PC-3 (cell line): ENCODE data around the gene MAPK12. TPM values are rescaled to one million over a fixed set of nuclear protein-coding genes. Genes with fewer than 3 reads are reported as not detected.

Experiments used
- ATAC-seq: fragments of 200-7000 bp; cut with Tn5 transposase; 2 replicates; pipeline ENCODE4 v1.9.1; 2020; ENCODE audit warnings: mild to moderate bottlenecking, moderate library complexity
- BruUV-seq: library from RNA; stranded (reverse); fragments of 400-500 nt; replicated peaks from 2 replicates; lab custom pipeline; 2021; lab: Mats Ljungman, UMichigan
- CTCF ChIA-PET: fragments of 300-600 bp; sonication (Branson Sonifier 250); formaldehyde crosslinking; loops from one replicate; lab custom pipeline; 2022; ENCODE audit warnings: antibody characterized with exemption; lab: Charles Lee
- POLR2A ChIA-PET: fragments of 300-600 bp; sonication (Branson Sonifier 250); formaldehyde crosslinking; loops from one replicate; lab custom pipeline; 2022; ENCODE audit warnings: antibody characterized with exemption; ENCODE audit not compliant: unreplicated experiment; lab: Charles Lee
- DNase-seq: peaks from one replicate; pipeline ENCODE4 v3.0.0-alpha.2; 2015
- H2AFZ ChIP-seq: fragments of 300-600 bp; sonication (generic); 2 replicates; pipeline ENCODE4 v1.6.0; 2016; ENCODE audit warnings: antibody characterized with exemption, low read length
- H3F3A ChIP-seq: fragments of 300-600 bp; sonication (generic); one replicate; pipeline ENCODE4 v1.6.0; 2017; ENCODE audit warnings: antibody characterized with exemption, low read length, control low read depth, mild to moderate bottlenecking; ENCODE audit not compliant: unreplicated experiment
- H3K27ac ChIP-seq: fragments of 300-600 bp; sonication (generic); 2 replicates; pipeline ENCODE4 v1.5.1; 2016; ENCODE audit warnings: mild to moderate bottlenecking, low read length
- H3K27me3 ChIP-seq: fragments of 300-600 bp; sonication (generic); 2 replicates; pipeline ENCODE4 v1.6.1; 2016; ENCODE audit warnings: low read length, mixed read lengths
- H3K36me3 ChIP-seq: fragments of 300-600 bp; sonication (generic); 2 replicates; pipeline ENCODE4 v1.6.1; 2016; ENCODE audit warnings: low read depth, mixed run types, low read length, mixed read lengths
- H3K4me1 ChIP-seq: fragments of 300-600 bp; sonication (generic); 2 replicates; pipeline ENCODE4 v1.5.1; 2016; ENCODE audit warnings: low read length; ENCODE audit not compliant: insufficient read depth
- H3K4me2 ChIP-seq: fragments of 300-600 bp; sonication (generic); 2 replicates; pipeline ENCODE4 v1.6.0; 2016; ENCODE audit warnings: low read length
- H3K4me3 ChIP-seq: fragments of 300-600 bp; sonication (generic); 2 replicates; pipeline ENCODE4 v1.5.1; 2016; ENCODE audit warnings: mild to moderate bottlenecking, low read length, mixed read lengths
- H3K79me2 ChIP-seq: fragments of 300-600 bp; sonication (generic); 2 replicates; pipeline ENCODE4 v1.6.1; 2017; ENCODE audit warnings: low read length, mixed read lengths
- H3K9ac ChIP-seq: fragments of 300-600 bp; sonication (generic); 2 replicates; pipeline ENCODE4 v1.6.0; 2016; ENCODE audit warnings: mild to moderate bottlenecking, low read length
- H3K9me2 ChIP-seq: fragments of 300-600 bp; sonication (generic); replicated peaks from 2 replicates; pipeline ENCODE4 v1.6.1; 2016; ENCODE audit warnings: mixed run types, low read length, mixed read lengths
- H3K9me3 ChIP-seq: fragments of 300-600 bp; sonication (generic); 2 replicates; pipeline ENCODE4 v1.6.1; 2016; ENCODE audit warnings: low read length, mixed read lengths
- H4K20me1 ChIP-seq: fragments of 300-600 bp; sonication (generic); 2 replicates; pipeline ENCODE4 v1.6.1; 2016; ENCODE audit warnings: low read length, mixed read lengths
- EZH2 ChIP-seq: fragments of 300-600 bp; sonication (generic); IDR thresholded peaks from one replicate; pipeline ENCODE4 v1.6.1; 2017; ENCODE audit warnings: antibody characterized with exemption, mild to moderate bottlenecking, low read length; ENCODE audit not compliant: unreplicated experiment
- EZH2phosphoT487 ChIP-seq: fragments of 300-600 bp; sonication (generic); IDR thresholded peaks from 2 replicates; pipeline ENCODE4 v1.6.1; 2018; ENCODE audit warnings: mild to moderate bottlenecking, antibody characterized with exemption, low read length, borderline replicate concordance
- intact Hi-C: fragments of 100-400 bp; cut with micrococcal nuclease; formaldehyde crosslinking; loops from 2 replicates; pipeline ENCODE4 v1.9.0; 2023
- total RNA-seq: library from RNA; depleted of rRNA; stranded (reverse); fragments of >200 nt; gene quantifications from 2 replicates; pipeline ENCODE4 v1.2.3, GENCODE V29; 2014
- TF ChIP-seq, protein P1 (sequence below): fragments of 300-600 bp; sonication (generic); conservative IDR thresholded peaks from 2 replicates; pipeline ENCODE4 v1.5.1; 2017; ENCODE audit warnings: antibody characterized with exemption, low read depth, mild to moderate bottlenecking, low read length

The MAPK12 gene
- total RNA-seq, 1 experiment from 2014 or later, result 22.4 TPM

DNA sequence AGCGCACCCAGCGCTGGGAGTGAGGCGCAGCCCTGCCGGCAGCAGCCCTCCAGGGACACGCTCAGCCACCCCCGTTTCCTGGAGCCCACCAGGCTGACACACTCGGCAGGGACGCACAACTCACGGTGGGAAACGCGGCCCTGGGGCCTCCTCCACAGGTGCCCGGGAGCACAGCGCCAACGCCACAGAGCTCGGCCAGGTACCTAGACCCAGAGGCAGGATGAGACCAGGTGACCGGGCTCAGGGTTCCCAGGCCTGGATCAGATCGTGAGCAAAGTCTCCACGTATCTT is 34.7 kb downstream of the MAPK12 start:
- Histone ChIP-seq H3K27me3 (no peaks in the 10 kb centered on the region), H3K27ac (no peak overlapping the region), H2AFZ (no peak overlapping the region), H3K4me1 (no peaks in the 10 kb centered on the region), H4K20me1 (no peaks in the 10 kb centered on the region), H3K4me2 (no peak overlapping the region), H3K9me3 (no peaks in the 10 kb centered on the region), H3K4me3 (no peak overlapping the region), H3K9ac (no peak overlapping the region), H3F3A (no peaks in the 10 kb centered on the region), H3K36me3 (no peaks in the 10 kb centered on the region; the same call in 1 of the 2 replicates), H3K79me2 (no peaks in the 10 kb centered on the region), H3K9me2 (no peaks in the 10 kb centered on the region)
- intact Hi-C loops, result no loop called here
- TF ChIP-seq EZH2phosphoT487 (no peak), EZH2 (no peak)
- TF ChIP-seq, protein P1, sequence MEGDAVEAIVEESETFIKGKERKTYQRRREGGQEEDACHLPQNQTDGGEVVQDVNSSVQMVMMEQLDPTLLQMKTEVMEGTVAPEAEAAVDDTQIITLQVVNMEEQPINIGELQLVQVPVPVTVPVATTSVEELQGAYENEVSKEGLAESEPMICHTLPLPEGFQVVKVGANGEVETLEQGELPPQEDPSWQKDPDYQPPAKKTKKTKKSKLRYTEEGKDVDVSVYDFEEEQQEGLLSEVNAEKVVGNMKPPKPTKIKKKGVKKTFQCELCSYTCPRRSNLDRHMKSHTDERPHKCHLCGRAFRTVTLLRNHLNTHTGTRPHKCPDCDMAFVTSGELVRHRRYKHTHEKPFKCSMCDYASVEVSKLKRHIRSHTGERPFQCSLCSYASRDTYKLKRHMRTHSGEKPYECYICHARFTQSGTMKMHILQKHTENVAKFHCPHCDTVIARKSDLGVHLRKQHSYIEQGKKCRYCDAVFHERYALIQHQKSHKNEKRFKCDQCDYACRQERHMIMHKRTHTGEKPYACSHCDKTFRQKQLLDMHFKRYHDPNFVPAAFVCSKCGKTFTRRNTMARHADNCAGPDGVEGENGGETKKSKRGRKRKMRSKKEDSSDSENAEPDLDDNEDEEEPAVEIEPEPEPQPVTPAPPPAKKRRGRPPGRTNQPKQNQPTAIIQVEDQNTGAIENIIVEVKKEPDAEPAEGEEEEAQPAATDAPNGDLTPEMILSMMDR, result no peak
- DNase-seq (no peak), ATAC-seq (no peak)
- BruUV-seq, result no TSS peak
- POLR2A ChIA-PET, result no interaction called here
- CTCF ChIA-PET, result no interaction called here

DNA sequence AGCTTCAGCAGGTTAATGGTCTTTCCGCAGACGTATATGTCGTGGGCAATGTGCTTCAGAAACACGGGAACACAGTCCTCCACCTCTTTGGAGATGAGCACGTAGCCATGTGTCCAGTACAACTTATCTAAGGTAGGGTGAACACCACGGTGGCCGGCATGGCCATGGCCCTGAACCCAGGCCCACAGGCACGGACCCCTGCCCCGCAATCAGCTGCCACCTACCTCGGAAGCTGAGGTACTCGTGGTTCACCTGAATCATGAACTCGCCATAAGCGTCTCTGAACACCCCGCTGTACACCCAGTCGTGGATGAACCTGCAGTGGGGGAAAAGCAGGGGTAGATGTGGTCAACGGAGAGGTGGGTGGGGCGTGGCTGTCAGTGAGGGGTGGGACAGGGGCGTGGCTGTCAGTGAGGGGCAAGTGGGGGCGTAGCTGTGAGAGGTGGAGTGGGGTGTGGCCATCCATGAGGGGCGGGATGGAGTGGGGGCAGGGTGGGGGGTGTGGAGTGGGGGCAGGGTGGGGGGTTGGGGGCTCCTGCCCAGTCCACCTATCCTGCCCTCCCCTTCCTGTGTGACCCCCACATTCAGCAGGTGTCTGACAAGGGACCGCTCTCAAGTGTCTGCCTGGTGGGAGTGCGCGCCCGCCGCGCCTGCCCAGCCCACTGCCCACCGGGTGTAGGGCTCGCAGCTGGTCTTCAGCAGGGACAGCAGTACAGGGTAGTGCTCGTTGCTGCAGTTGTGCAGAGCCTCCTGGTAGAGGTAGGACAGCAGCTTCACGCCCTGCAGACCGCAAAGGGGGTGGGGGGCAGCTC is 35.2 kb downstream of the MAPK12 start:
- Histone ChIP-seq H3K9ac (no peak overlapping the region), H3K9me2 (no peaks in the 10 kb centered on the region), H2AFZ (no peak overlapping the region), H3K79me2 (no peaks in the 10 kb centered on the region), H3K9me3 (no peaks in the 10 kb centered on the region), H3F3A (no peaks in the 10 kb centered on the region), H3K27ac (no peak overlapping the region), H3K4me2 (no peak overlapping the region), H3K36me3 (no peaks in the 10 kb centered on the region; the same call in 1 of the 2 replicates), H3K4me3 (no peak overlapping the region), H3K27me3 (no peaks in the 10 kb centered on the region), H4K20me1 (no peaks in the 10 kb centered on the region), H3K4me1 (no peaks in the 10 kb centered on the region)
- no peak for DNase-seq
- no peak for ATAC-seq
- POLR2A ChIA-PET, result no interaction called here
- no TSS peak for BruUV-seq
- TF ChIP-seq EZH2 (no peak), EZH2phosphoT487 (no peak)
- TF ChIP-seq, protein P1, result no peak
- CTCF ChIA-PET, result no interaction called here
- intact Hi-C loops, result no loop called here

DNA sequence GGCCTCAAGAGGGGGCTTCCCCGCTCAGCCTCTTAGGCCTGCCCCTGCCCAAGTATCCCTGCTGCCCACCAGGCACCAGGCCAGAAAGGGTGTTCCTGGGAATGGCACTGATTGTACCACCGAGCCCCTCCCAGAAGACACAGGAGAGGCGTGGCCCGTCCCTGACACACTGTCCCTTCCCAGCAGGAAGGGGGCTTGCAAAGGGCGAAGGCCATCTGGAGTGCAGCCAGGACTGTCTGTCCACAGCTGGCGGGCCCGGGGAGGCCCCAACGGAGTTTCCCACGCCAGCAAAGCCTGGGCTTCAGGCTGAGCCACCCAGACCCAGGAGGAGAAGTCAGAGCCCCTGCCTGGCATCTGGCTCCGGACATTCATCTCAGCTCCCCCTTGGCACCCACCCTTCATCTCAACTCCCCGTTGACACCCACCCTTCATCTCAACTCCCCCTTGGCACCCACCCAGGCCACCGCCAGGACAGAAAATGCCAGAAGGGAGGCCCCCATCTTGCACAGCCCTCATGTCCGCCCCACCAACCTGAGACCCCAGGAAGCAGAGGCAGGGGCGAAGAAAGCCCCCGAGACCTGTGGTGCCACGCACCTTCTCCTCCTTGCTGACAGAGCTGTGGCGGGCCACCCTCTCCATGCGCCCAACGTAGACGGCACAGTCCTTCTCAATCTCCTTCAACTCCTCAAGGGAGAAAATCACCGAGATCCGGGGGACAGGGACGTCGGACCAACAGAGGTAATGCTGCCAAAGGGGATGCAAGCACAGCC is 36.1 kb downstream of the MAPK12 start:
- Histone ChIP-seq H3K27ac (no peak overlapping the region), H3K9me2 (no peaks in the 10 kb centered on the region), H3K36me3 (peaks cover 3% of the 10 kb centered on the region; the same call in 1 of the 2 replicates), H3F3A (no peaks in the 10 kb centered on the region), H4K20me1 (no peaks in the 10 kb centered on the region), H3K27me3 (no peaks in the 10 kb centered on the region), H3K4me1 (no peaks in the 10 kb centered on the region), H2AFZ (no peak overlapping the region), H3K9ac (no peak overlapping the region), H3K9me3 (no peaks in the 10 kb centered on the region), H3K4me2 (no peak overlapping the region), H3K4me3 (no peak overlapping the region), H3K79me2 (no peaks in the 10 kb centered on the region)
- DNase-seq (no peak), ATAC-seq (no peak)
- TF ChIP-seq EZH2 (no peak), EZH2phosphoT487 (no peak)
- TF ChIP-seq, protein P1, result no peak
- ChIA-PET CTCF (no interaction called here), POLR2A (no interaction called here)
- intact Hi-C loops, result no loop called here
- BruUV-seq, result no TSS peak
